Activated CD4-positive, alpha-beta T cell treated with anti-CD3 and anti-CD28 coated beads, Interleukin-2, amount 50 U/mL, for 4 hours (primary cell): ENCODE measurements around the gene LMNTD2.

Source experiments
- DNase-seq, 2 experiments: peaks; one replicate each; pipeline ENCODE4 v3.0.0-alpha.2; 2020

LMNTD2 gene

DNA sequence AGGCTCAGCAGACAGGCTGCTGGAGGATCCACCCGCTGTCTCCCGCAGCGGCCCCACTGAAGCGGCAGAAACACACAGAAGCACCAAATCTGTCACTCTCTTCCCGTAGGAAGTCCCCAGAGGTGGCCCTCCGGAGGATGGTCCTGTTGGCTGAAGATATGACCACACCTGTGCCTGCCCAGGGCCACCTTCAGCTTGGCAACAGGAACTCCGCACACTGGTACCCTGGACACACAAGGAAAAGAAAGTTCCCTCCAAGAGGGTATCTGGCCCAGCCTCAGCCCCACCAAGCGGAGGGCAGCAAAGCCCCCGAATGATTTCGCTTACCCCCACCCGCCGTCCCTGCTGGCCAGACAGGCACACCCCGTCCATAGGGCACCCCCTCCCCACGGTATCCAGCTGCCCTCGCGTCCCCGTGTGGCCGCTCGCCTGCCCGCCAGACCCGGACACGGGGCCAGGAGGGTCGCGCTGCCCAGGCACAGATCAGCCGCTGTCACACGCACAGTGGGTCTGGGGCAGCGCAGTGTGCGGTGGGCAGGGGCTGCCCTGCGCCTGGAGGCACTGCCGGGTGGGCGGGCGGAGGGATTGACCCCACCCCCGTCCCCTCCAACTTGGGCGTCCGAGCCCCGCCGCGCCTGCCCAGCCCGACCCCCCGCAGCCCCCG is 7.2 kb upstream of the LMNTD2 start:
- DNase-seq: no peak

GRCh38 chr11:567011-567628 is 6.6 kb upstream of the LMNTD2 start:
- DNase-seq: no peak

GRCh38 chr11:565921-566509 is 5.5 kb upstream of the LMNTD2 start:
- DNase-seq: no peak

DNA sequence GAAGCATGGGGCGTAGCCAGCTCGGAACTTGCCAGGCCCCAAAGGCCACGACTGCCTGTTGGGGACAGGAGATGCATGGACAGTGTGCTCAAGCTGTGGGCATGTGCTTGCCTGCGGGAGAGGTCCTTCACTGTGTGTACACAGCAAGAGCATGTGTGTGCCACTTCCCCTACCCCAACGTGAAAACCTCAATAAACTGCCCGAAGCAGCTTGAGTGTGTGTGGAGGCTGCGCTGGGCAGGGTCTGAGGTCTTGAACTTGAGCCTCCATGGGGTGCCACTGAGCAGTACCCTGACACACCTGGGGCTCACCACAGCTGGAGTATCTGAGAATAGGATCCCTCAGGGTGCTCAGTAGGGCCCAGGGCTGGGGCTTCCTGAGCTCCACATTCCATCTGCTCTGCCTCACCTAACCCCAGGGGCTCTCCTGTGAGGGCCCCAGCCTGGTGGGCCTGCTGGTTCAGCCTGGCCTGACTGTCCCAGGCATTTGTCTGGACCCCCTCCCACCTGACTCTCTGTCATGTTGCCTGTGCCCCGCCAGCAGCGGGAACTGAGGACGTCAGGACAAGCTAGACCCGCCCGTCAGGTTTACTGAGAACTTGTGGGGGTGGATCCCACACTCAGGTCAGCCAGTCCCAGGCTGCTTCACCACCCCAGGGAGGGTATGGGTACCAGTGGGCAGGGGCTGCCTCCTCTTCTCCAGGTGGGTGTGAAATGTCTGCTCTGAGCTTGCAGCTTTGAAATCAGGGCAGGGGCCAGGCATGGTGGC is 3.5 kb upstream of the LMNTD2 start:
- no peak for DNase-seq

DNA sequence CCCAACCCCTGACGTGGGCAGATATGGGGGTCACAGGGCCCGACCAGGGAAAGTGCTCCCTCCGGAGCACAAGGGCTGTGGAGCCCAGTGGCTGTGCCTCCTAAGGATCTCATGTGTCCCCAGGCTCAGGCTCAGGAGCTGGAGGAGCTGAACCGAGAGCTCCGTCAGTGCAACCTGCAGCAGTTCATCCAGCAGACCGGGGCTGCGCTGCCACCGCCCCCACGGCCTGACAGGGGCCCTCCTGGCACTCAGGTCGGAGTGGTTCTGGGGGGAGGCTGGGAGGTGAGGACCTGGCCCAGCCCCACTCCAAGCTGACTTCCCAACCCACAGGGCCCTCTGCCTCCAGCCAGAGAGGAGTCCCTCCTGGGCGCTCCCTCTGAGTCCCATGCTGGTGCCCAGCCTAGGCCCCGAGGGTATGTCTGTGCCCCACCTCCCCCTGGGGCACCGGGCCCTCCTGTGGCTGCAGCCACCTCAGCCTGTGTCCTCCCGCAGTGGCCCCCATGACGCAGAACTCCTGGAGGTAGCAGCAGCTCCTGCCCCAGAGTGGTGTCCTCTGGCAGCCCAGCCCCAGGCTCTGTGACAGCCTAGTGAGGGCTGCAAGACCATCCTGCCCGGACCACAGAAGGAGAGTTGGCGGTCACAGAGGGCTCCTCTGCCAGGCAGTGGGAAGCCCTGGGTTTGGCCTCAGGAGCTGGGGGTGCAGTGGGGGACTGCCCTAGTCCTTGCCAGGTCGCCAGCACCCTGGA is 2.7 kb upstream of the LMNTD2 start:
- no peak for DNase-seq

- no peak for DNase-seq
These were observed 1.6 kb upstream of the LMNTD2 start for GRCh38 chr11:562046-562645.

- no peak for DNase-seq
These were observed 838 bp upstream of the LMNTD2 start for GRCh38 chr11:561148-562003.

GRCh38 chr11:559712-560304 is 730 bp downstream of the LMNTD2 start:
- DNase-seq: no peak

- DNase-seq: no peak
These were observed 1.4 kb downstream of the LMNTD2 start for GRCh38 chr11:559020-559620.

DNA sequence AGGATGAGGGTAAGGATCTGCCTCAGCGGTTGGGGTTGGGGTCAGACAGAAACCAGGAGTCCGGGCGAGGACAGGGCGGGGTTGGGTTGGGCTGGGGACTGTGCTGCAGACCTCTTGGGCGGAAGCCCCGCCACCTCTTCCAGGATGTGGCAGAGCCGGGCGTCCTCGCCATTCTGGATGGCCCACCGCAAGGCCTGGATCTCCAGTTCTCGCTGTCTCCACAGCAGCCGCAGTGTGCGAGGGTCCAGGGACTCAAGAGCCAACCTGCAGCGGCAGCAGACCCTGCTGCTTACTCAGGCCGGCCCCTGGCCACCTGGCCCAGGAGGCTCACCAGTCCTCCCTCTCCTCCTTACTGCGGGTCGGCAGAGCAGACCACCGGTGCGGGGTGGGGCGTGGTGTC is 2.0 kb downstream of the LMNTD2 start:
- DNase-seq: no peak

GRCh38 chr11:557328-558132 is 3.0 kb downstream of the LMNTD2 start:
- DNase-seq: no peak

DNA sequence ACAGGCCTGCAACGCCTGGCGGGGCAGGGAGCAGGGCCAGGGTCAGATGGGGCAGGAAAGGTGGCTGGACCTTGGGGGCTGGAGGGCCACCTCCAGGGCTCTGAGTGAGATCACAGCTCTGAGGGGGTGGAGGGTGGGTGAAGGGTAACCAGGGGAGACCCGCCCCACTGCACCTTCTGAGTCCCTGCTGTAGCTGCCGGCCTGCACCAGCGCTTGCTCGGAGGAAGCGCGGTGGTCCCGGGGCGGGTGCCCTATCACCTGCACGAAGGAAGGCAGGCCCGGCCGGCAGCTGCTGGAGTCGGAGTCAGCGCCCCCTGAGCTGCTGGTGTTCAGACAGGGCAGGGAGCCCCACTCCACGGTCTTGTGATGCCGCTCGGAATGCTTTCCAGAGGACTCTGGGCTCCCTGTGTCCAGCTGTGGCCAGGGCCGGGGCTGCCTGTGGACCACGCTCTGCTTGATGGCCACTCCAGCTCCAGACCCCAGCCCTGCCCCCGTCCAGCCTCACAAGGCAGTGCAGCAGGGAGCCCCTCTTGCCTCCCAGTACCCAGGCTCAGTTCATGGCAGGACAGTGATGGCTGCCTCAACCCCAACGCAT is 3.8 kb downstream of the LMNTD2 start:
- DNase-seq: no peak

- no peak for DNase-seq
These were observed 4.5 kb downstream of the LMNTD2 start for GRCh38 chr11:555780-556661.

- no peak for DNase-seq
These were observed 5.2 kb downstream of the LMNTD2 start for GRCh38 chr11:555227-555779.

GRCh38 chr11:554428-555226 is 5.9 kb downstream of the LMNTD2 start:
- peak; percentile 73 to 77 for DNase-seq

DNA sequence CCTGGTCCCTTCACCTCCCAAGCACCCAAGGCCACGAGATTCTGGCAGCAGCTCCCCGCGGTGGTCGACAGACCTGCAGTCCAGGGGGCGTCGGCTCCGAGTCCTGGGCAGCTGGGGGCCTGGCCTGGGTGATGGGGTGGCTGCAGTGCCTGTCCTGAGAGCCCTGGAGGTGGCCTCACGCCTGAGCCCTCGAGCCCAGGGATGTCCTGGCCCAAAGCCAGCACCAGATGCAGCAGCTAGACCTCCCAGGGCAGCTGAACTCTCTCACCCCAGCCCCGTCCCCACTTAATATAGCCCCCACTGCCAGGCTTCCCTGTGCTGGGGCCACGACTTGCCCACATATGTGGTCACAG is 6.6 kb downstream of the LMNTD2 start:
- no peak for DNase-seq
